Activated naive CD8-positive, alpha-beta T cell treated with anti-CD3 and anti-CD28 coated beads, Interleukin-2, amount 10 ng/mL, durations not matched to agents 7 days and 5 days (primary cell): ENCODE data around the gene STXBP5L. TPM values are rescaled to one million over a fixed set of nuclear protein-coding genes. Genes with fewer than 3 reads are reported as not detected.

ENCODE experiments used
- ATAC-seq: fragments of 150-1000 bp; cut with Tn5 transposase; one replicate; pipeline ENCODE4 v1.10.0; 2021; ENCODE audit warnings: low read depth, moderate library complexity
- POLR2A ChIA-PET: fragments of 350-600 bp; sonication (Branson Sonifier 250); formaldehyde crosslinking; loops from one replicate; lab custom pipeline; 2021; ENCODE audit warnings: antibody characterized with exemption; lab: Charles Lee
- DNase-seq: peaks from one replicate; pipeline ENCODE4 v3.0.0; 2021
- H3K27ac Mint-ChIP-seq: one replicate; pipeline ENCODE4 v1.8.0; 2022; ENCODE audit warnings: mild to moderate bottlenecking, mixed read lengths
- H3K27me3 Mint-ChIP-seq: one replicate; pipeline ENCODE4 v1.8.0; 2022; ENCODE audit warnings: mild to moderate bottlenecking, moderate library complexity, mixed read lengths
- H3K36me3 Mint-ChIP-seq: one replicate; pipeline ENCODE4 v1.8.0; 2021; ENCODE audit warnings: mild to moderate bottlenecking, mixed read lengths
- H3K4me1 Mint-ChIP-seq: one replicate; pipeline ENCODE4 v1.8.0; 2021; ENCODE audit warnings: mixed read lengths
- H3K4me3 Mint-ChIP-seq: one replicate; pipeline ENCODE4 v1.8.0; 2022; ENCODE audit warnings: mild to moderate bottlenecking, moderate library complexity, mixed read lengths
- H3K9me3 Mint-ChIP-seq: one replicate; pipeline ENCODE4 v1.8.0; 2021; ENCODE audit warnings: mixed read lengths
- total RNA-seq, 2 experiments: library from RNA; stranded (reverse); gene quantifications; one replicate each; pipeline ENCODE4 v1.2.3, GENCODE V29; 2021

STXBP5L gene
- total RNA-seq, 2 experiments from 2014 or later: not detected

DNA sequence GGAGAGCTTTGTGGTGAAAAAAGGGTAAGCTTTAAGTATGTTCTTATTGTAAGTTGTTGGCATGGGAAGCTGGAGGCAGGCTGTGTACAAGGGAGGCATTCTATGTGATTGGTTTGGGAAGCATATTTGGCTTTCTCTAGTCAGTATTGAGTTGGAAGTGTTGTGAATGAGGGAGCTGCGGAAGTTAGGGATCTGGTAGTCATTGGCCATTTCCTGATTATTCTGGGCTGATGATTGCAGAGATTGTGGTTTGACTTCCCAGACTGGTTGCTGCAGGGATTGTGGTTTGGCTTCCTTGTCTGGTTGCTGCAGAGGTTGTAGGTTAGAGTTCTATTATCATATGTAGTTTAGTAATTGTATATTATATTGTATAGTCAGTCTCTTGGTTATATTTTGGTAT is 21.0 kb downstream of the STXBP5L start:
- peaks cover 7% of the 10 kb centered on the region for H3K9me3 Mint-ChIP-seq
- no peaks in the 10 kb centered on the region for H3K36me3 Mint-ChIP-seq
- H3K4me1 Mint-ChIP-seq: no peaks in the 10 kb centered on the region
- POLR2A ChIA-PET: no interaction called here
- no peaks in the 10 kb centered on the region for H3K27me3 Mint-ChIP-seq
- DNase-seq (no peak), ATAC-seq (no peak)
- no peak overlapping the region for H3K4me3 Mint-ChIP-seq
- no peak overlapping the region for H3K27ac Mint-ChIP-seq

DNA sequence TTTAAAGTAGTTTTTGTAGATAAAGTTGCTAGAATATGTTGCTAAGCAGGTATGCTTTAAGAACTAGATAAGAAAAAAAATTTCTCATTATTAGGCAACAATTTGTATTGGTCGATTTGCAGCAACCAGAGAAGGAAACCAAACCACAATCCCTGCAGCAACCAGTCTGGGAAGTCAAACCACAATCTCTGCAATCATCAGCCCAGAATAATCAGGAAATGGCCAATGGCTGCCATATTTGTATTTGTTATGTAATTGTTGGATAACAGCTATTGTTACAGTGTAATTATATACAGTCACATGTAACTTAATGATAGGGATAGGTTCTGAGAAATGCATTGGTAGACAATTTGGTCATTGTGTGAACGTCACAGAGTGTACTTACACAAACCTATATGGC is 23.6 kb downstream of the STXBP5L start:
- no peak for DNase-seq
- Mint-ChIP-seq H3K4me1 (no peaks in the 10 kb centered on the region), H3K27me3 (no peaks in the 10 kb centered on the region), H3K27ac (no peak overlapping the region), H3K4me3 (no peak overlapping the region), H3K36me3 (no peaks in the 10 kb centered on the region), H3K9me3 (peaks cover 2% of the 10 kb centered on the region)
- POLR2A ChIA-PET: no interaction called here
- no peak for ATAC-seq

DNA sequence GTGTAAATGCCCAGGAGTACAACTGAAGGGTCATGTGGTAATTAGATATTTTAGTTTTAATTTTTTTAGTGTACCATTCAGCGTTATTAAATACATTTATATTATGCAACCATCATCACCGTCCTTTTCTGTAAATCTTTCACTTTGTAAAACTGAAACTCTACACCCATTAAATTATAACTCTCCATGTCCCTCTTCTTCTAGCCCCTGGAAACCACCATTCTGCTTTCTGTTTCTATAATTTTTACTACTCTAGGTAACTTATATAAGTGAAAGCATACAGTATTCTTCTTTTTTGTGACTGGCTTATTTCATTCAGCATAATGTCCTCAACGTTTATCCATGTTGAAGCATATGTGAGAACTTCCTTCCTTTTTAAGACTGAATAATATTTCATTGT is 48.1 kb downstream of the STXBP5L start:
- Mint-ChIP-seq H3K4me1 (no peaks in the 10 kb centered on the region), H3K27ac (no peak overlapping the region), H3K27me3 (no peaks in the 10 kb centered on the region), H3K36me3 (no peaks in the 10 kb centered on the region), H3K9me3 (peaks cover 2% of the 10 kb centered on the region), H3K4me3 (no peak overlapping the region)
- ATAC-seq: no peak
- no peak for DNase-seq
- POLR2A ChIA-PET: no interaction called here

DNA sequence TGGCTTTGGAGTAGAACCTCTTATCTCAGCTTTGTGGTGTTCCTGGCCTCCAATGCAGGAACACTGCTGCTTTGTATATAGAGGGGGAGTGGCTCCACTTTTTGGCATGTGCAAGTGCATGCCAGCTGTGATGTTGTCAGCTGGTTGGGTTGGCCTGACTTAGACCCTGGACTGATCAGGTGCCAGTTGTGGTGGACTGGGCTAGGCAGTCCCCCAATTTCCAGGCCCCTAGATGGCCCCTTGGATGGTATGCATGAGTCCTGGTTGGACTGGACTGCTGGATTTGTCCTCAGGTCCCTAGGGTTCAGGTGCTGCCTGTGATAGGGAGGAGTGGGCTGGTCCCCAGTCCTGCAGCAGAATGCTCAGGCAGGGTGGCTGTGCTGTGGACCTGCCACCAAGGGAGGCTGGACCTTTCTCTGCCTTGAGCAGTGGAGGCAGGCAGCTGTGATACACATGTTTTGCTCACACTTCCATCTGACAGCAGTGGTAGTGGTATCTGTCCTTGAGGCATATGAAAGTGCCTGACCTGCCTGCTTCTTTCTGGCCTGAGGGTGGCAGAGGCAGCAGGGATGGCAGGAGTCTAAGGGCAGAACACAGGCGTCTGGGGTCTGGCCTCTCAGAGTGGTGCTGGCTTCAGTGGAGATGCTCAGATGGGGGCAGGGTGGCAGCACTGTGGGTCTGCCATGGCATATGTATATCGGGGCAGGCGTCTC is 74.8 kb downstream of the STXBP5L start:
- Mint-ChIP-seq H3K27ac (no peak overlapping the region), H3K36me3 (no peaks in the 10 kb centered on the region), H3K4me3 (no peak overlapping the region), H3K9me3 (peaks cover 5% of the 10 kb centered on the region), H3K4me1 (no peaks in the 10 kb centered on the region), H3K27me3 (no peaks in the 10 kb centered on the region)
- no peak for ATAC-seq
- DNase-seq: no peak
- POLR2A ChIA-PET: no interaction called here

DNA sequence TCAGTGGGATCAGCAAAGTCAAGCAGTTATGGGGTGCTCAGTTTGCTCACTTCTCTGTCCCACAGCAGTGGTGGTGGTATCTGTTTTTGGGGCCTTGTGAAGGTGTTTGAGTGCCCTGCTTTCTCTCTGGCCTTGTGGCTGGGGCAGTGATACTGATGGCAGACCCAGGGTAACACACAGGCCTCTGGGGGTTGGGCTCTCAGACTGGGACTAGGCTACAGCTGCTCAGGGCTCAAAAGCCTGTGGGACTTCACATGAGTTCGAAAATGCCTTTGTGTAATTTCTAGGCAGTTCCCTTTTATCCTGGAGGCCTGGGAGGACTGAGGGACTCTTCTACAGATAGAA is 75.3 kb downstream of the STXBP5L start:
- Mint-ChIP-seq H3K36me3 (no peaks in the 10 kb centered on the region), H3K9me3 (peaks cover 5% of the 10 kb centered on the region), H3K27ac (no peak overlapping the region), H3K4me3 (no peak overlapping the region), H3K4me1 (no peaks in the 10 kb centered on the region), H3K27me3 (no peaks in the 10 kb centered on the region)
- DNase-seq (no peak), ATAC-seq (no peak)
- POLR2A ChIA-PET: no interaction called here

DNA sequence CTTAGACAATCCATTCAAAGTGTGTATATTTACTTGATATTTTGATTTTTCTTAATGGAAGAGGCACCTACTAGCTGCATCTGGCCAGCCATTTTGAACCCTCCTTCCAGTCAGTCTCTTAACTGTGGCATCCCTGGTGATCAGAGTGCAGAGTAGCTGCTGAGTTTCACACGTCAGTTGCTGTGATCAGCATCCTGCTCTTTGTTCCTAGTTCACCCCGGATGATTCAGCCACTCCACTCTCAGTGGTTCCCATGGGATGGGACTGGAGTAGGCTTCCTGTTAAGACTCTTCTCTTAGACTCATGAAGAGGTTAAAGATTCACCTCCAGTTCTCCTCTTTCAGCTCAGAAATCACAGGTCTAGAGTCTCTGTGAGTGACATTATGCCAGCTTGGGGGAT is 75.8 kb downstream of the STXBP5L start:
- no peak overlapping the region for H3K4me3 Mint-ChIP-seq
- no peaks in the 10 kb centered on the region for H3K36me3 Mint-ChIP-seq
- DNase-seq: no peak
- H3K27me3 Mint-ChIP-seq: no peaks in the 10 kb centered on the region
- no peaks in the 10 kb centered on the region for H3K4me1 Mint-ChIP-seq
- H3K27ac Mint-ChIP-seq: no peak overlapping the region
- ATAC-seq: no peak
- peaks cover 5% of the 10 kb centered on the region for H3K9me3 Mint-ChIP-seq
- POLR2A ChIA-PET: no interaction called here

DNA sequence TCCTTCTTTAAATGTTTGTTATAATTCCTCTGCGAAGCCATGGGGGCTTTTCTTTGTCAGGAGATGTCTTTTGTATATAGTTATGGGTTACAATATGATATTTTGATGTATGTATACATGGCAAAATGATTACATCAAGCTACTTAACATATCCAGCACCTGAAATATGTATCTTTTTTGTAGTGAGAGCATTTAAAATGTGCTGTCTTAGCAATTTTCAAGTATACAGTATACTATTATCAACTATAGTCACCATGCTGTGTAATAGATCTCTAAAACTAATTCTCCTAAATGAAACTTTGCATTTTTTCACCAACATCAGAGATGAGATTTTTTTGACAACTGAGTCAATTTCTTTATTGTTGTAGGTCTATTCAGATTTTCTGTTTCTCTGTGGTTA is 77.2 kb downstream of the STXBP5L start:
- POLR2A ChIA-PET: no interaction called here
- no peaks in the 10 kb centered on the region for H3K27me3 Mint-ChIP-seq
- H3K27ac Mint-ChIP-seq: no peak overlapping the region
- no peaks in the 10 kb centered on the region for H3K36me3 Mint-ChIP-seq
- H3K9me3 Mint-ChIP-seq: peaks cover 5% of the 10 kb centered on the region
- H3K4me3 Mint-ChIP-seq: no peak overlapping the region
- H3K4me1 Mint-ChIP-seq: no peaks in the 10 kb centered on the region
- ATAC-seq (no peak), DNase-seq (no peak)

DNA sequence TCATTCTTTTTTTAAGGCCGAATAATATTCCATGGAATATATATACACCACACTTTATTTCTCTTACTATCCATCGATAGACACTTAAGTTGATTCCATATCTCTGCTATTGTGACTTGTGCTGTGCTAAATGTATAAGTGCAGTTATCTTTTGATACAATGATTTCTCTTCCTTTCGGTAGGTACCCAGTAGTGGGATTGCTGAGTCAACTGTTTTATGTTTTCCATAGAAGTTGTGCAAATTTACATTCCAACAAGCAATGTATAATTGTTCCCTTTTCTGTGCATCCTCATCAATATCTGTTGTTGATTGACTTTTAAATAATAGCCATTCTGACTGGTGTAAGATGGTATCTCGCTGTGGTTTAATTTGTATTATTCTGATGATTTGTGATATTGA is 81.0 kb downstream of the STXBP5L start:
- H3K9me3 Mint-ChIP-seq: peaks cover 5% of the 10 kb centered on the region
- no peak overlapping the region for H3K27ac Mint-ChIP-seq
- no peak for DNase-seq
- ATAC-seq: no peak
- no peaks in the 10 kb centered on the region for H3K4me1 Mint-ChIP-seq
- no peak overlapping the region for H3K4me3 Mint-ChIP-seq
- no peaks in the 10 kb centered on the region for H3K27me3 Mint-ChIP-seq
- POLR2A ChIA-PET: no interaction called here
- H3K36me3 Mint-ChIP-seq: no peaks in the 10 kb centered on the region

DNA sequence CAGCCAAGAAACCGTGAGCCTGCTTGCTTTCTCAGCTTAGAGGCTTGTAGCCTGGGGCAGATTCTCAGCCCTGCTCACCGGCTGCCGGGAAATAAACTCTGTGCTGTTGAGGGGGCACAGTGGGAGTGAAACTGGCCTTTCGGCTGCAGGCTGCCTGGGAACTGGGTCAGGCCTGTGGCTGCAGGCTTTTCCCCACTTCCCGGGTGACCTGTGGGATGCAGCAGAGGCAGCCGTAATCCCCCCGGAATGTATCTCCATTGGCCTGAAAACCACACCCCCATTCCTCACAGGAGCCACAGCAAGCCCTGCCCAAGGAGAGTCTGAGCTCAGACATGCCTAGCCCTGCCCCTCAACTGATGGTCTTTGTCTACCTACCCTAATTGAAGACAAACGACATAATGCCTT is 110.9 kb downstream of the STXBP5L start:
- Mint-ChIP-seq H3K4me3 (no peak overlapping the region), H3K27me3 (no peaks in the 10 kb centered on the region), H3K9me3 (peaks cover 7% of the 10 kb centered on the region), H3K27ac (no peak overlapping the region), H3K4me1 (no peaks in the 10 kb centered on the region), H3K36me3 (no peaks in the 10 kb centered on the region)
- DNase-seq (no peak), ATAC-seq (no peak)
- POLR2A ChIA-PET: no interaction called here

DNA sequence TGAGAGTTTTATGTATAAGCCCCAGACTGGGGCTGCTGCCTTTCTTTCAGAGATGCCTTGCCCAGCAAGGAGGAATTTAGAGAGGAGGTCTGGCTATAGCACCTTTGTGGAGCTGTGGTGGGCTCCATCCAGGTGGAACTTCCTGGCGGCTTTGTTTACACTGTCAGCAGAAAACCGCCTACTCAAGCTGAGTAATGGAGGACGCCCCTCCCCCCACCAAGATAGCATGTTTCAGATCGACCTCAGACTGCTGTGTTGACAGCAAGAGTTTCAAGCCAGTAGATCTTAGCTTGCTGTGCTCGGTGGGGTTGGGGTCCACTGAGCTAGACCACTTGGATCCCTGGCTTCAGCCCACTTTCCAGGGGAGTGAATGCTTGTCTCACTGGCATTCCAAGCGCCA is 155.6 kb downstream of the STXBP5L start:
- POLR2A ChIA-PET: no interaction called here
- H3K4me3 Mint-ChIP-seq: no peak overlapping the region
- ATAC-seq: no peak

DNA sequence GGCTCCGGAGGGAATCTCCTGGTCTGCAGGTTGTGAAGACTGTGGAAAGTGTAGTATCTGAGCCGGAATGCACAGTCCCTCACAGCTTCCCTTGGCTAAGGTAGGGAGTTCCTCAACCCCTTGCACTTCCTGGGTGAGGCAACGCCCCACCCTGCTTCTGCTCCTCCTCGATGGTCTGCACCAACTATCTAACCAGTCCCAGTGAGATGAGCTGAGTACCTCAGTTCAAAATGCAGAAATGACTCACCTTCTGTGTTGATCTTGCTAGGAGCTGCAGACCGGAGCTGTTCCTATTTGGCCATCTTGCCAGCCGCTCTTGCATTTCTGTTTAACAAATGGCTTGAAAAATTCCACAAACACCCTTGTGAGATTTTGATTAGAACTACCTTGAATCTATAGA is 156.1 kb downstream of the STXBP5L start:
- ATAC-seq (no peak), DNase-seq (no peak)
- no peaks in the 10 kb centered on the region for H3K9me3 Mint-ChIP-seq
- no peaks in the 10 kb centered on the region for H3K36me3 Mint-ChIP-seq
- no peak overlapping the region for H3K4me3 Mint-ChIP-seq
- no peaks in the 10 kb centered on the region for H3K4me1 Mint-ChIP-seq
- POLR2A ChIA-PET: no interaction called here
- H3K27me3 Mint-ChIP-seq: no peaks in the 10 kb centered on the region
- no peak overlapping the region for H3K27ac Mint-ChIP-seq

More for the DNA sequence above, 155.6 kb downstream of the STXBP5L start:
- Mint-ChIP-seq H3K27ac (no peak overlapping the region), H3K36me3 (no peaks in the 10 kb centered on the region), H3K4me1 (no peaks in the 10 kb centered on the region), H3K9me3 (no peaks in the 10 kb centered on the region), H3K27me3 (no peaks in the 10 kb centered on the region)
- DNase-seq: no peak

DNA sequence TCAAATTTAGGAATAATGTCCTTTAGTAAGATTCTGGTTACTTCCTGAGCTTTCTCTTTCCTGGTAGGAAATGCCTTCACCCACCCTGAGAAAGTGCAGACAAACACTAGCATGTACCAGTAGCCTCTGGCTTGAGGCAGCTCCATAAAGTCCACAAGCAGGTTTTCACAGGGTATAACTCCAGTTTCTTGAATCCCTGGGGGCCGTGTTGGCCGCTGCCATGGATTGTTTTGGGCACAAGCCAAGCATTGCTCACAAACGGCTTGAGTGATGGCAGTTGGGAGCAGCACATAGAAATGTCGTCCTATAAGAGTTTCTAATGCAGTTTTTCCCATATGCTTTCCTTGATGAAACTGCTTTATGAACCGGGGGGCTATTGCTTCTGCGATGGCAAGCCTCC is 164.1 kb downstream of the STXBP5L start:
- H3K4me3 Mint-ChIP-seq: no peak overlapping the region
- H3K27me3 Mint-ChIP-seq: no peaks in the 10 kb centered on the region
- H3K36me3 Mint-ChIP-seq: no peaks in the 10 kb centered on the region
- no peak overlapping the region for H3K27ac Mint-ChIP-seq
- no peaks in the 10 kb centered on the region for H3K4me1 Mint-ChIP-seq
- H3K9me3 Mint-ChIP-seq: peaks cover 2% of the 10 kb centered on the region
- no peak for ATAC-seq
- POLR2A ChIA-PET: no interaction called here
- DNase-seq: no peak

DNA sequence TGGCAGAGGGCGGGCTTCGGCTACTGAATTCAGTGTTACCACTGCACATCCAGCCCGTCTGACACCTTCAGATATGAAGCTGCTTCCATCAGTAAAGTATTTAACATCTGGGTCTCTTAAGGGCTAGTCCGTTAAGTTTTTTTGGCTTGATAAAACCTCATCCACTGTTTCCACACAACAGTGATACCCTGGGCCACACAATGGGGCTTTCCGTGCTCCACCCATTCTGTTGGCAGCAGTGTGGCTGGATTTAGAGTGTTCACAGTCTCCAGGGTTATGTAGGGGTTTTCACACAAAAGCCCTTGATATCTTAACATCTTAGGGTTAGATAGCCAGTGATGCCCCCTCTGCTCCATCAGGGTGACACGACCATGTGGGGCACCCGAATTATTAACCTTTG is 165.0 kb downstream of the STXBP5L start:
- POLR2A ChIA-PET: no interaction called here
- no peaks in the 10 kb centered on the region for H3K36me3 Mint-ChIP-seq
- H3K4me3 Mint-ChIP-seq: no peak overlapping the region
- no peaks in the 10 kb centered on the region for H3K4me1 Mint-ChIP-seq
- H3K27me3 Mint-ChIP-seq: no peaks in the 10 kb centered on the region
- DNase-seq: no peak
- H3K27ac Mint-ChIP-seq: no peak overlapping the region
- peaks cover 5% of the 10 kb centered on the region for H3K9me3 Mint-ChIP-seq
- no peak for ATAC-seq

DNA sequence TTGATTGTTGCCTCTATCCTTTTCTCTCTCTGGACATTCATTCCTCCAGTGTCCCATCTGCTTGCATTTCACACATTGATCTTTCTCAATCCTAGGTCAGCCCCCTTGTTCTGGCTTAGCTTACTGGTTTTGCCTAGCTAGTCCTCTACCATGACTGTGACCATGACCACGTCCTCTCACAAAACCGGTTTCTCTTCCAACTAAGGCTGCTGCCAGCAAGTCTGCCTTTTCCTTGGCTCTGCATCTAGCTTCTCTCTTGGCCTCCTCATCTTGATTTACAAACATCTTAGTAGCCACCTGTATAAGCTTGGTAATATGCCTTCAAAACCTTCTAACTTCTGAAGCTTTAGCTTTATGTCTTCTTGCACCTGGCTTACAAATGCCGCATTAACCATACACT is 167.2 kb downstream of the STXBP5L start:
- Mint-ChIP-seq H3K4me3 (no peak overlapping the region), H3K4me1 (no peaks in the 10 kb centered on the region), H3K9me3 (peaks cover 5% of the 10 kb centered on the region), H3K36me3 (no peaks in the 10 kb centered on the region), H3K27me3 (no peaks in the 10 kb centered on the region), H3K27ac (no peak overlapping the region)
- POLR2A ChIA-PET: no interaction called here
- ATAC-seq (no peak), DNase-seq (no peak)
